GM11168 (cell line): ENCODE measurements around the gene RAD51B.

ENCODE experiments used
- in situ Hi-C: fragments of 300-500 bp; cut with MboI; formaldehyde crosslinking; loops from one replicate; pipeline ENCODE4 v1.12.0; 2022; ENCODE audit warnings: low sequenced_read_pairs; ENCODE audit not compliant: unreplicated experiment

RAD51B gene

DNA sequence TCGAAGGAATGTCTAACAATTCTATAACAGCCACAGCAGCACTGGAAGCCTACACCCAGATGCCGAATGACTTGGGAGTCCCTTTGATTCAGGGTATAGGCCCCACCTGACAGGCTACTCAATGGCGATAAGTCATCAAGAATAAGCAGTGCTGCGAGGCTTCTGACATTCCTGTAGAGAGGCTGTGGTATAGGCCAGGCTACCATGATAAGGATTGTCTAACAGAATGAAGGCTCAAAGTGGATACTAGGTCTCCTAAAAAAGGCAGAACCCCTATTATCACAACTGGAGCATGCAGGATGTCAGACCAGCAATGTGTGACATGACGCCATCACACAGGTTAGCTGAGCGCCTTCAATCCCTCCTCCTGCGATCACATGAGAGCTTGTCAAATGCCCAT, 920.1 kb downstream of the RAD51B start:
- in situ Hi-C loops, result no loop called here

DNA sequence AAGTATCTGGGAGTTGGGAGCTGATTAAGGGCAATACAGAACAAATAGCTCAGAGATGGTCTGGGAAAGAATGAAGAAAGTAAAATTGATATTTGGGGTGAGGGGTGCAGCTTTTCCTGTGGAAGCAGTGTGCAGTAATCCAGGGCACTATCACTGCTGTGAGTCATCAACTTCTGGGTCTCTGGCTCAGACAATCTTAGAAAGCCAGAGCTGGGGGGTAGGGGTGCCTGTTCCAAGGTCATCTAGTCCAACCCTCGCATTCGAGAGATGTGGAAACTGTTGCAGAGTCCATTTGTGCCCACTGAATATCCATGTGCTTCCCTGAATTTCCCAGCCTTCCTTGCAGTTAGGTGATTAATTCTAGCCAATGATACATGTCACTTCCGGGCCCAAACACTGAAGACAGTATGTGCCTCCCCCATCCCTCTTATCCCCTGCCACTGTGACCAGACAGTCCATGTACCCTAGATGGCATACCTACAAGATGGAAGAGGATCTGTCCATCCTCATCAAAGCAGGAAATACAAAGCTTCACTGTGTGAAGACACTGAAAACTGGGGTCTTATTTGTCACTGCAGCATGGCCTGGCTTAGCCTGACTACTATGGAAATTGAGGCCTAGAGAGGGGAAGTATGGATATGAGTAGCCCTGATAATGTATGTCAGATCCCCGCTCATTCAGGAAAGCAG, 921.4 kb downstream of the RAD51B start:
- in situ Hi-C loops, result no loop called here

DNA sequence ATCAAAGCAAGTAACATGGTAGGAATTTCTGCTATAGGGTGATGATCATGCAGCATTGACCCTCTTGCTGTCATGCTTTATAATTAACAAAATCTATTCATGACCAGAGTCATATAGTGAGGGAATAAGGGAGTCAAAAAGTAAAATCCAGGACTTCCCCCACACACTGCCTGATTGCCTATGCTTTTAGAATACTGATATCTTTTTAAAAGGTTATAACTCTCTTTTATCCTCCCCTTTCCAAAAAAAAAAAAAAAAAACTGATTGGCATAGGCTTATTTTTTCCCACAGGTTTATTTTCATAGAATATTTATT, 921.9 kb downstream of the RAD51B start:
- in situ Hi-C loops, result no loop called here

DNA sequence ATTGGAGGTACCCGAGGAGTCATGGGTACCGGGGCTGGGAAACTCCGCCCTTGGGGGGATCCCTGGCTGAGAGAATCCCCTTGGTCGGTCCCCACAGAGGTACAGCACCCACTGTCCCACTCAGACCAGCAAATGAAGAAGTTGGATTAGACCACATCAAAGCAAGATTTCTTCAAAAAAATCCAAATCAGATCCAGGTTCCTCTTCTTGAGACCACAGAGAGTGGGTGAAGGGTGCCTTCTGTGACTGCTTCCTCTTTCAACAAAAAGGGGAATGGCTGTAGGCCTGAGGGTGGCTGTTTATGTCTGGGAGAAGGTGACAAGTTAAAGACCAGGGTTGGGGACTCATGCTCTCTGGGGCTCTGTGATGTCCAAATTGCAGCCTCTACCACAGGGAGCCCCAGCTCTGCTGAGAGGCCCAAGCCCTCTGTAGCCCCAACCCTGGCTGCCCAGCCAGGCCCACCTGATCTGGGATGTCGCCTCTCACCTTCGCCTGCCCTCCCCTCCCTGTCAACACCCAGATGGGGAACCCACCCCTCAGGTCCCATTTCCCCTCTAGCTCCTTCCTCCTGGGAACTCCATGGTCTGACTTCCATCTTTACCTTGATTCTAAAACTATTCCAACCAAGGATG, 922.4 kb downstream of the RAD51B start:
- in situ Hi-C loops, result no loop called here

DNA sequence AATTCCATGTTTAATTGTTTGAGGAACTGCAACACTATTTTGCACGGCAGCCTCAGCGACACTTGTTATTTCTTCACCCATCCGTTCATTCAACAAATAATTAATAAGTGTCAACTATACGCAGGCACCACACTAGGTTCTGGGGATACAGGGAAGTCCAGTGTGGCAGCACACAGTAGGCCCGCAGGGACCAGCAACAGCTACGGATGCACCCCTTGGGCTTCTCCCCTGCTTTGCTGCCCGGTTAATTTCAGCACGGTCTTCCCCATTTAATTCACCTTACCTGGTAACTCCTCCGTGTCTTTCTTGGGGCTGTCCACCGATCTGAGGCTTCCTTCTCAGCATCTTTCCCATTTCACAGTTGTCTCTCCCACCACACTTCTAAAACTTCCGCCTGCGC, 925.0 kb downstream of the RAD51B start:
- in situ Hi-C loops, result no loop called here

DNA sequence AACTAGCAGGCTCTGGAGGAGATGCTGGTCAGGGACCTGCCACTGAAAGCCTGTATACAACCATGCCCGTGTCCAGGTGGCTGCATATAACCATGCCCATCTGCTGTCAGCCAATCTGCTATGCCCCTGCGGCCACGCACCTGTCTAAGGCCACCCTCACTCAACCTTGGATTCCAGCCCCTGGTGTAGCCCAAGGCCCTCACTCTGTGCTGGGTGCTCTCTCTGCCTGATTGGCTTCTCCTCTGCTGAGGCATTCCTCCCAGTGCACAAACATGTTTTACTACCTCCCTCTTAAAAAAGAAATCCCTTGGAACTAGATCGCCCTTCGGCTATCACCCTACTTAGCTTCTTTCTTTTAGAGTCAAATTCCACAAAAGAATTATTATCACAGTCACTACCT, 927.8 kb downstream of the RAD51B start:
- in situ Hi-C loops, result no loop called here

DNA sequence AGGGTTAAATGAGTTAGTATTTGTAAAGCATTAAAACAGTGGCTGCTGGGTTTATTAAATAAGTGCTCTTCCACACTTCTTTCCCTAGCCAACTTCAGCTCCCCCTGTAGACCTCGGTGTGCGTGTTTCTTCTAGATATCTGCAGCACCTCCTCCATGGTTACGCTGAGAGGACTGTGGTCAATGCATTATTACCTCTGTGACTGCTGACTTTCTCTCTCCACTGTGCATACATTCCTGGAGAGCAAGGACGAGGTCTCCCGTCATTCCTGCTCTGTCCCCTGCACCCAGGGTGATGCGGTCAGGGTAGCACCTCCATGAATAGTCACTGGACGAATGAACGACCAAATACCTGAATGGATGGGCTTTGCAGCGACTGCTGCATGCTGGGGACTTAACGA, 928.7 kb downstream of the RAD51B start:
- in situ Hi-C loops, result no loop called here

DNA sequence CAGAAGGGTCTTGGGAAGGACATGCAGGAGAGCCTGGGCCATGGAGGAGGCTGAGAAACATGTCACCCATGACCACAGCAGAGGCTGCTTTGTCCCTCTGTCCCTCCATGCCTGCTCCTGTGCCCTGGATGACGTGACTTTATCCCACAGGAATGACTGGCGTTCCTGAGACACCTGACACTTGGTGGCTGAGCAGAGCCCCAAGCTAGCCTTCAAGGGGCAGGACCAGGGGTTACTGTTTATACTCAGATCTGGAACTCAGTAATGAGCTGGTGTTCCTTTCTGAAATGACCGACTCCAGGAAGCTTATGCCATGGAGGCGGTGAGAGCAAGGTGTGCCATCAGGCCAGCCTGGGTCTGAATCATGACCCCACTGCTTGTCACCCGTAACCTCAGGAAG, 929.1 kb downstream of the RAD51B start:
- in situ Hi-C loops, result no loop called here

DNA sequence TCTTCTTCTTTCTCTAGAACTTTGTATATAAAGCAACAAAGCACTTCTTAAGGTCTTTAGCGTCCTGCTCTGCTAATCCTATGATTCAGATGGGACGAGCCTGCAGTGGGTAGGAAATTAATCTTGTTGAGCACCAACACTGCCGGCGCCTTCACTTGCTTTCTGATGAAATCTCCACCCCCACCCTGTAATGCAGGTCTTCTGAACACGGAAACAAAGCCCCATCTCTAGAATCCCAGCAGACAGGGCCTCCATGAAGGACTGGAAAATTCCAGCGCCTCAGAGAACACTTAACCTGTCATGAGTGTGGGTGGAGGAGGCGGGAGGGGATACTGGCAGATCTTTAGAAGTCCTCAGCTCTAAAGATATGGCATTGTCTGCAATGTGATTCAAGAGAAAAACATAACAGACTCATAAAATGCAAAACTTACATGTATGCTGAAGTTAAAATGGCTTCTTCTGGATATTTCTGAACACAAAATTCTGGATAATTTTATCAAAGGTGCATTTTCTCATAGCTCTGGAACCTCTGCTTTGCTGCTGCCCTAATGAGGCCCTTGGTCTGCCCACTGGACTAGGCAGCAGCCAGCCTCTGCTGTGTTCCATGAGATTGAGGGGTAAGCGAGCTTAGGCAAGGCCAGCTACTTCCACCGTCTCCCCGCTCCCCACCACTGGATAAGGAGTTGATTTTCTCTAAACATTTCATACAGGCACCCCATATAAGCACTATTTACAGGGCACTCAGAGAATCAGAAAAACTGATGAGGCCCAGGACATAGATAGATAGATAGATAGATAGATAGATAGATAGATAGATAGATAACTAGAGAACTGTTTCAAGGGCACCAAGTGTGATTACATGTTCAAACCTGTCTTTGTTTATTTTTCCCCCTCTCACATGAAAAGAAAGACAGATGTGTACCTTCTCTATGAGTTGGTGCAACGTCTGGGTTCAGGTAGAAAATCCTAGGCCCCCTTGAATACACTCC, 930.2 kb downstream of the RAD51B start:
- in situ Hi-C loops, result no loop called here

DNA sequence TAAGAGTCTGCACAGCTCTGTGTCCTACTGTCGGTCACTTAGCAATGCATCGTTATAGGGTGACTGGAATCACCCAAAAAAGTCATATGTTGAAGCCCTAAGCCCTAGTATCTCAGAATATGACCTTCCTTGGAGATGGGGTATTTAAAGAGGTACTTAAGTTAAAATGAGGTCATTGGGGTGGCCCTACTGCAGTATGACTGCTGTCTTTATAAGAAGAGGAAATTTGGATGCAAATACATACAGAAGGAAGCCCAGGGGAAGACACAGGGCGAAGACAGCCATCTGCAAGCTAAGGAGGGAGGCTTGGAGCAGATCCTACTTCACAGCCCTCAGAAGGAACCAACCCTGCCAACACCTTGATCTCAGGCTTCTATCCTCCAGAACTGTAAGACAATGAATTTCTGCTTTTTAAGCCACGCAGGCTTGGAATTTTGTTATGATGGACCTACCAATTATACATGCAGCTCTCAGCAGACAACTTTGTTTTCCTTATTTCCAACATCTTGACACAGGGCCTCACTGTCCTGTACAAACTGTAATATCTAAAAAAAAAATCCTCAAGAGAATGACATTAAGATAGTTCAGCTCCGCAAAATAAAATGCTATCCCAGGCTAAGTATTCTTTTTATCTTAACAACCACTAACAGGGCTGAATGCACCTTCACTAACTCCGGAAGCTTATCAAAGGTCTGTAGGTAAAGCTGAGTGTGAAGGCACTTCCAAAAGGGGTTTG, 932.9 kb downstream of the RAD51B start:
- in situ Hi-C loops, result no loop called here

DNA sequence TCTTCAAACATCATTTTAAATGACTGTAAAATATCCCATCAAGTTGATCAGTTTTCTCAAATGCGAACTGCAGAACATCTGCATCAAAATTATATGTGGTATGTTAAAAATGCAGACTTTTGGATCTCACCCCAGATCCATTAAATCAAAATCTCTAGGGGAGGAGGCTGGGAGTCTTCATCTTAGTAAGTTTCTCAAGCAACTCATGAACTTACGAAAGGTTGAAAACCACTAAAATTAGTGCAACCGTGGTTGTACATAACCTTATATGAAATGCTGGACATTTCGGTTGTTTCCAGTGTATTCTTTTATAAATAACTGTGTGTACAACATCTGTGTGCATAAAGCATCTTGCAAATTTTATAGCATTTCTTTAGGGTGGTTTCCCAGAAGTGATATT, 934.1 kb downstream of the RAD51B start:
- in situ Hi-C loops, result no loop called here

DNA sequence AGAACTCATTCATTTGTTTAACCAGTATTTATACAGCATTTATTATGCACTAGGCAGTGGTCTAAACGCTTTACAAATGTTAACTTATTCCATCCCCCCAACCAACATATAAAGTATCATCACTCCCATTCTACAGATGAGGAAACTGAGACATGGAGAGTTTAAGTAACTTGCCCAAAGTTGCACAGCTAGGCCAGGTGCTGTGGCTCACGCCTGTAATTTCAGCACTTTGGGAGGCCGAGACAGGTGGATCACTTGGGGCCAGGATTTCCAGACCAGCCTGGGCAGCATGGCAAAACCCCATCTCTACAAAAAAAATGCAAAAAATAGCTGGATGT, 935.4 kb downstream of the RAD51B start:
- in situ Hi-C loops, result no loop called here

DNA sequence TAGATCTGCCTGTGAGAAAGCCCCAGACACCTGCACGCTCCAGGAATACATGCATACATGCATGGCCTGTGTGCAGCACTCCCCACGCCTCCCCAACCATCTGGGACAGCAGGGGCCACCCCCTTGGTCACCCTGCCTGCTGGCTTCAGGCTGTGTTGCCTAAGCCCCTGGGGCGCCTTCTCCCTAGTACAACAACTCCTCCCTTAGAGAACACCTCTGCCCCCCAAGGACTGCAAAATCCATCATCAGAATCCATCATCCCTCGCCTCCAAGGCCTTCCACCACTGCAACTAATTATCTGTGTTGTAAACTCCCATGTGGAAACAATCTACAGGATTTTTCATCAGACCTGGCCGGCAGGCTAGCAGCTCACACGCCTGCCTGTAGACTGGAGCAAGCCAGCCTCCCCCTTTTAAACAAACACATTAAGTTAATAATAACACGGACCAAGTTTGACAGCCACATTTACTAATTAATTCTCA, 936.5 kb downstream of the RAD51B start:
- in situ Hi-C loops, result no loop called here

DNA sequence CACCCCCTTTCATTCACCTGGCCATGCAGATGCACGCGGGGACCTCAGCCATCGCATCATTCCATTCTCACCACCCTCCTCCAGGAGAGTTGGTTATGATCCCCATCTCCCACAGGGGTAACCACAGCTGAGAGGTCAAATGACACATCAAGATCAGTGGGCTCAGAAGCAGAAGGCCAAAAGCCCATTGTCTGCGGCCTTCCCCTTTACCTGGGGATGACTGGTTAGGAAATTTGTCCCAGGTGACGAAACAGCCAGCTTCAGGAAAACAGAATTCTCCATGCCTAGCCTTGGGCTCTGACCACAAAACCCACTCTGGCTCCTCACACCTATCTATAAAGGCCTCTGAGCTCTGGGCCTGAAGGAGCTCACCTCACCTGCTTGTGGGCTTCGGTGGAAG, 937.2 kb downstream of the RAD51B start:
- in situ Hi-C loops, result no loop called here

DNA sequence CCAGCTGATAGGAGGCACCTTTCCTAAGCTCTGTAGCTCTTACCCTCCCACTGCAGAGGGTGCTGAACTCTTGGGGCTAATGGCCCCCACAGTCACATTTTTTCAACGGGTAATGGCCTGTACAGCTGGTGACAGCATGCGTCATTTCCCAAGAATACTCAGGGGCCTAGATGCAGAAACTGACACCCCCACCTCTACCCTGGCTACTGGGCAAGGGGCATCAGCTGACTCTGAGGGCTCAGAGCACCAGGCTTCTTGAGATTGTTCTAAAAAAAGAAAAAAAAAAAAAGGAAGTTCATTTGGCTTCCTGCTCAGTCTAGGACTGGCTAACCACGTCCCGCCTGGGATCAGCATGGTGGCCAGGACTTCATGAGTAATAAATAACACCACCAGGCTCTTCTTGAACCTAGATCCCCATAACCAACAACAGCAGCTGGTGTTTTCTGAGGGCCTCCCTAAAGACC, 938.1 kb downstream of the RAD51B start:
- in situ Hi-C loops, result no loop called here

DNA sequence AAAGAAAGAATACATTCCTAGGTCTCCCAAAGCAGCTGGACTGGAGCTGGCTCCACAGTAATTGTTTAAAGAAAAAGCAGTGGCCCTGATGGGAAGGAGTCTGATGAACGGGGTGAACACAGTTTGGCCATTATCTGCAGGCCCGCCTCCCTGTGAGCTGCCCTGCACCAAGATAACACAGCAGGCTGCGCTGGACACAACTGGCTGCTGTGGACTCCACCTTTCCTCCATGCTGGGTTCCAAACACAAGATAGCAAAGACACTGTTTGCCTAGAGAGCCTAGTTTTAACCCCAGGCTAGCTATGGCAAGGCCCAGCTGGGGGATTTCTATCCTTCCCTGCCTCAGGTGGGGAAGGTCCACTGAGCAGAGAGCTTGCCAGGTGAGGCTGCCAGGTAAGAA, 938.7 kb downstream of the RAD51B start:
- in situ Hi-C loops, result no loop called here

DNA sequence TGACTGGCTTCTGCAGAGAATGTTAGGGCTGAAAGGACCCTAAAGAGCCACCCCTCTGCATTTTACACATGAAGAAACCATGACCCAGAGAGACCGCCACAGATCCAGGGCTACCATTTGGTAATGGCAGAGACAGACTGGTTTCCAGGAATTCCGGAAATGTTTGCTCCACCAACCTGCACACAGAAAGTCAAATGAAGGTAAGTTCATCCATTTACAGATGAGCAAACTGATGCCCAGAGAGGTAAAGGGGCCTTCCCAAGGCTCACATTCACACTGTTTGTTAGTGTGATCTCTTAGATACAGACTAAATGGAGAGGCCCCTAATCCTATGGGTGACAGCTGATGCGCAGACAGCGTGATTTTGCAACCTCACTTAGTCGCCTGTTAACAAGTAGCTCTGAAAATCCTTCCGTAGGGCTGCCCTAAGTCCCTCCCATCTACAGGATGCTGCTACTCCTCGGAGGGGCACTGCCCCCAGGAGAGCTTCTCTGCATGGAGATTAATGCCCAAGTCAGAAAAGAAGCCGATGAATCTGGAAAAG, 939.5 kb downstream of the RAD51B start:
- in situ Hi-C loops, result no loop called here

DNA sequence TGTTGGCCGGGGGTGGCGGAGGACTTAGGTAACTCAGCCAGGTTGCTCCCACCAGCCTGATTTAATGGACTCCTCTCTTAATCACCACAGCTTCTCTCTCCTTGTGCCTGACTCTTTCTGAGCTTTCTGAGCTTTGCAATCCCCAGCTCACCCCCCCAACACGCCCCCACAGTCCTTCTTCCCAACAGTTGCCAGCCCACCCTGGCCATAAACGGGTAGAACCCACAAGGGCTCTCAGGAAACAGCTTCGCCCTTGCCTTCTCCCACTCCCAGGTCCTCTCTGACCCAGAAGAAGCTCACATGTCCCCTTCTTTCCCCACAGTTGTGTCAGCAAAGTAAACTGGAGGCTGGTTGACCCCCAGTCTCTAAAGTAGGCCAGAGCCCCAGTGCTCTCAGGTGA, 940.4 kb downstream of the RAD51B start:
- in situ Hi-C loops, result no loop called here

DNA sequence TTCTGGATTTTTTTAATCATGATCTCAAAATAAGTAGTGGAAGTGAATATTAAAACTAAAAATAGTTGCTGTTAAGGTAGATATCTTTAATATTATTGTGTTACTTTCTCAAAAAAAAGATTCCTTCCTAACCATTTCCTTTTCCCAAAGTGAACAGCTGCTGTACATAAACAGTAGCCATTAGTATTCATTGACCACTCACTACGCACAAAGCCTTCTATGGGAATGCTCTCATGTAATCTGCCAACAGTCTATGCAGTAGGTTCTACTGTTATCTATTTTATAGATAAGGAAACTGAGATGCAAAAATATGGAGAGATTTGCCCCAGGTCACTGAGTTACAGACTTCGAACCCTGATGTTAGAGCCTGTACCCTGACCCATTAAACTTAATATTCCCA, 941.2 kb downstream of the RAD51B start:
- in situ Hi-C loops, result no loop called here

DNA sequence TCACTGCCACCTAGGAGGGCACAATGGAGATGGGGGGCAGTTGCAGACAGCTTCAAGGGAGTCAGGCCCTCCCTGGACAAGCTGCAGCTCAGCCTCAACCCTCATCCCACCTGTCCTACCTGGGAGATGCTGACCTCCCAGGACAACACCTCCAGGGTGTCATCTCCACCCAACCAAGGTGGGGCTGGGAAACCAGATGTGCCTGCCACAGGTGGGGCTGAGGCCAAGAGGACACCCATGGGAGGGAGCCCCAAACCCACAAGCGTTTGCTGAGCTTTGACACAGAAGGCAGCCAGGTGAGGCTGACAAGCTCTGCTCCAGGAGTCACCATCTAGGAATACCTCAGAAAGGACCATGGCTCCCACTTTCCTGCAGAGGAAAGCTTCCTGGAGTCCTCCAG, 941.8 kb downstream of the RAD51B start:
- in situ Hi-C loops, result no loop called here
